ENCODE data around the gene PPP6R1.

DNA sequence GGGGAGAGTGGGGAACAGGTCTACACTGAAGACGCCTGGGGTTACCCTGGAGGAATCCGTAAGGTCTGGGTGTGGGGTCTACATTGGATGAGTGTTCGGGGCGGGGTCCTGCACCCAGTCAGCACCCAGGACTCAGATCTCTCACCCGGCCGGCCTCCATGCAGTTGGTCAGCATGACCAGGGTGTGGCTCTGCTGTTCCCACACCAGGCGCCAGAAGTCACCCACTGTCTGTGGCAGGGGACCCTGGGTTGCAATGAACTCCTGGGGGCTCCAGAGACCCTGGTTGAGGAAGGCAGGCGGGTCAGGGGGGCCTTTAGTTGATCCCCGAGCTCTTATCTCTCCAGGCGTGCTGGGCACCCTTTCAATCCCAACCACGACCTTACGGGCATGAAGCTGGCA, 72.7 kb downstream of the PPP6R1 start:
- TF ChIP-seq, protein P1, sequence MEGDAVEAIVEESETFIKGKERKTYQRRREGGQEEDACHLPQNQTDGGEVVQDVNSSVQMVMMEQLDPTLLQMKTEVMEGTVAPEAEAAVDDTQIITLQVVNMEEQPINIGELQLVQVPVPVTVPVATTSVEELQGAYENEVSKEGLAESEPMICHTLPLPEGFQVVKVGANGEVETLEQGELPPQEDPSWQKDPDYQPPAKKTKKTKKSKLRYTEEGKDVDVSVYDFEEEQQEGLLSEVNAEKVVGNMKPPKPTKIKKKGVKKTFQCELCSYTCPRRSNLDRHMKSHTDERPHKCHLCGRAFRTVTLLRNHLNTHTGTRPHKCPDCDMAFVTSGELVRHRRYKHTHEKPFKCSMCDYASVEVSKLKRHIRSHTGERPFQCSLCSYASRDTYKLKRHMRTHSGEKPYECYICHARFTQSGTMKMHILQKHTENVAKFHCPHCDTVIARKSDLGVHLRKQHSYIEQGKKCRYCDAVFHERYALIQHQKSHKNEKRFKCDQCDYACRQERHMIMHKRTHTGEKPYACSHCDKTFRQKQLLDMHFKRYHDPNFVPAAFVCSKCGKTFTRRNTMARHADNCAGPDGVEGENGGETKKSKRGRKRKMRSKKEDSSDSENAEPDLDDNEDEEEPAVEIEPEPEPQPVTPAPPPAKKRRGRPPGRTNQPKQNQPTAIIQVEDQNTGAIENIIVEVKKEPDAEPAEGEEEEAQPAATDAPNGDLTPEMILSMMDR (IDR thresholded peaks at IDR 0.05) = no peak
- TF ChIP-seq POLR2A (IDR thresholded peaks at IDR 0.05) = no peak
